ENCODE measurements around the gene CERK. TPM values are rescaled to one million over a fixed set of nuclear protein-coding genes. Genes with fewer than 3 reads are reported as not detected.
A peak's percentile ranks its signal among the peaks of the same experiment; 100 is the strongest.
"Not testable (repeated sequence)": the region's sequence is repeated elsewhere in the genome, so short reads cannot be mapped to it uniquely, and the experiment has no call there.

CERK gene
- total RNA-seq, 1 donor from 2014 or later, result 29.5 TPM

- Histone ChIP-seq H3K4me3 (ENCODE audit: low read depth, low read length) (no peak overlapping the region), H3K27me3 (ENCODE audit: control insufficient read depth, insufficient read depth, low read length) (no peaks in the 10 kb centered on the region), H3K36me3 (ENCODE audit: control insufficient read depth, insufficient read depth, low read length) (no peaks in the 10 kb centered on the region)
- TF ChIP-seq CTCF (IDR thresholded peaks at IDR 0.05; ENCODE audit: insufficient read depth, low read length, severe bottlenecking), result no peak
- no peak for FAIRE-seq
- DNase-seq (ENCODE audit: low read depth), result no peak
These were observed 3.1 kb downstream of the CERK start for GRCh38 chr22:46734830-46735453.

GRCh38 chr22:46734213-46734722 lies 3.8 kb downstream of the CERK start:
- DNase-seq (ENCODE audit: low read depth); H3K36me3 ChIP-seq (ENCODE audit: control insufficient read depth, insufficient read depth, low read length); H3K27me3 ChIP-seq (ENCODE audit: control insufficient read depth, insufficient read depth, low read length); H3K4me3 ChIP-seq (ENCODE audit: low read depth, low read length); FAIRE-seq: not testable (repeated sequence)

GRCh38 chr22:46732513-46732912 lies 5.5 kb downstream of the CERK start:
- H3K4me3 ChIP-seq (ENCODE audit: low read depth, low read length), result no peak overlapping the region
- peaks cover 1% of the 10 kb centered on the region for H3K36me3 ChIP-seq (ENCODE audit: control insufficient read depth, insufficient read depth, low read length)
- no peak for FAIRE-seq
- no peak for TF ChIP-seq CTCF (IDR thresholded peaks at IDR 0.05; ENCODE audit: insufficient read depth, low read length, severe bottlenecking)
- no peak for DNase-seq (ENCODE audit: low read depth)
- no peaks in the 10 kb centered on the region for H3K27me3 ChIP-seq (ENCODE audit: control insufficient read depth, insufficient read depth, low read length)

GRCh38 chr22:46732041-46732379 lies 6.0 kb downstream of the CERK start:
- no peak for TF ChIP-seq CTCF (IDR thresholded peaks at IDR 0.05; ENCODE audit: insufficient read depth, low read length, severe bottlenecking)
- Histone ChIP-seq H3K4me3 (ENCODE audit: low read depth, low read length) (no peak overlapping the region), H3K36me3 (ENCODE audit: control insufficient read depth, insufficient read depth, low read length) (peaks cover 1% of the 10 kb centered on the region), H3K27me3 (ENCODE audit: control insufficient read depth, insufficient read depth, low read length) (no peaks in the 10 kb centered on the region)
- FAIRE-seq, result no peak
- DNase-seq (ENCODE audit: low read depth), result no peak

GRCh38 chr22:46731246-46732040 lies 6.6 kb downstream of the CERK start:
- peaks cover 1% of the 10 kb centered on the region for H3K36me3 ChIP-seq (ENCODE audit: control insufficient read depth, insufficient read depth, low read length)
- no peak for FAIRE-seq
- TF ChIP-seq CTCF (IDR thresholded peaks at IDR 0.05; ENCODE audit: insufficient read depth, low read length, severe bottlenecking), result no peak
- H3K4me3 ChIP-seq (ENCODE audit: low read depth, low read length), result no peak overlapping the region
- H3K27me3 ChIP-seq (ENCODE audit: control insufficient read depth, insufficient read depth, low read length), result no peaks in the 10 kb centered on the region
- DNase-seq (ENCODE audit: low read depth), result peak; percentile 19

- no peak for DNase-seq (ENCODE audit: low read depth)
- Histone ChIP-seq H3K36me3 (ENCODE audit: control insufficient read depth, insufficient read depth, low read length) (peaks cover 1% of the 10 kb centered on the region), H3K27me3 (ENCODE audit: control insufficient read depth, insufficient read depth, low read length) (no peaks in the 10 kb centered on the region), H3K4me3 (ENCODE audit: low read depth, low read length) (no peak overlapping the region)
- TF ChIP-seq CTCF (IDR thresholded peaks at IDR 0.05; ENCODE audit: insufficient read depth, low read length, severe bottlenecking), result no peak
- FAIRE-seq, result no peak
These were observed 7.3 kb downstream of the CERK start for GRCh38 chr22:46730568-46731245.
